HepG2 (cell line): Measurements from ENCODE around the gene PMIS2.

Source experiments
- CTCF ChIP-seq: sonication (generic); formaldehyde crosslinking; IDR thresholded peaks from 2 replicates; pipeline ENCODE4 v1.5.0; 2020; ENCODE audit warnings: mild to moderate bottlenecking, missing genetic modification reagents, moderate library complexity
- EED ChIP-seq: sonication (generic); formaldehyde crosslinking; IDR thresholded peaks from 2 replicates; pipeline ENCODE4 v1.5.0; 2020; ENCODE audit warnings: mild to moderate bottlenecking, missing genetic modification reagents
- POLR2A ChIP-seq, 2 experiments: IDR thresholded peaks; 2 replicates each; pipeline ENCODE4 v1.6.1; 2011; ENCODE audit warnings: low read depth in 2 of 2, low read length in 2 of 2, mild to moderate bottlenecking in 1 of 2, moderate library complexity in 1 of 2; ENCODE audit not compliant: insufficient read depth in 1 of 2
- ZSCAN20 ChIP-seq: sonication (generic); formaldehyde crosslinking; IDR thresholded peaks from 2 replicates; pipeline ENCODE4 v1.4.0; 2020; ENCODE audit warnings: missing genetic modification reagents, mild to moderate bottlenecking, borderline replicate concordance

- TF ChIP-seq CTCF (CRISPR knock-in tag) (0 out of 2 replicates have a peak, but pooled peaks have one; percentile 8), POLR2A (IDR thresholded peaks at IDR 0.05; ENCODE audit: insufficient read depth in 1 of 2, low read depth in 2 of 2, low read length in 2 of 2) (no peak), EED (CRISPR knock-in tag) (no peak), ZSCAN20 (CRISPR knock-in tag) (no peak)
Measured at GRCh38 chr19:35569281-35569781, 16.6 kb upstream of the PMIS2 start.
